ENCODE results near the gene NFIA. TPM values are rescaled to one million over a fixed set of nuclear protein-coding genes. Genes with fewer than 3 reads are reported as not detected.
A peak's percentile ranks its signal among the peaks of the same experiment; 100 is the strongest.

NFIA gene
- total and polyA plus RNA-seq, 2 donors (not counting 1 experiment from before 2014, with no cell fraction given) = 0.28 to 0.54 TPM

DNA sequence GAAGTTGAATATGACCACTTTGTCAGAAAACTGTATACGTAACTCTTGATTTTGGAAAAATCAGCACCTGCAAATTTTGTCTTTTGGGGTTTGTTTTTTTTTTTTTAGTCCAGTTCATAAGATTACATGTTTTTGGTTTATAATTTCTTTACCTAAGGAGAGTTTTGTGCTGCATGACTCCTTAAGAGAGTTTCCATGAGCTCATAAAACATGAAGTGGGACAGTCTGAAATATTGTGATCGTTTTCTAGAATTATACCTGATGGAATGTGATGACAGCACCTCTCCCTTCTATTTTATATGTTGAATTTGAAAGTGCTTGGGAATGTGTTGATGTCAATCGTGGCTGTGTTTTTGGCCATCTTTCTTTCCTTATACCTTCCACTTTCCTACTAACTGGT is 158.5 kb downstream of the NFIA start:
- CTCF ChIA-PET = no interaction called here
- ATAC-seq (ENCODE audit: low read depth) (no peak), DNase-seq (no peak)
- no peak overlapping the region for H3K4me2 ChIP-seq (replicated peaks; ENCODE audit: low read depth, low read length, poor library complexity, severe bottlenecking)
- Mint-ChIP-seq H3K4me3 (no peak overlapping the region), H3K9me3 (ENCODE audit: insufficient read depth) (no peaks in the 10 kb centered on the region), H3K27me3 (peaks cover 4% of the 10 kb centered on the region), H3K27ac (no peak overlapping the region), H3K4me1 (no peaks in the 10 kb centered on the region)
- H3K36me3 ChIP-seq (replicated peaks in 1 of 2; ENCODE audit: control extremely low read depth in 1 of 2, control insufficient read depth in 1 of 2, extremely low read depth in 1 of 2, insufficient read depth in 2 of 2, low read length in 1 of 2) = no peaks in the 10 kb centered on the region
- intact Hi-C loops (cut with micrococcal nuclease) = no loop called here
- no peaks in the 10 kb centered on the region for H3K4me1 ChIP-seq (ENCODE audit: control insufficient read depth in 2 of 2, insufficient read depth in 2 of 2, low read length in 2 of 2)
- no peaks in the 10 kb centered on the region for H4K20me1 ChIP-seq (ENCODE audit: control insufficient read depth, insufficient read depth, low read length, poor library complexity, severe bottlenecking)
- WGBS (ENCODE audit: insufficient coverage) = no CpG with 5 or more reads among the region's 3 CpGs
- no peak overlapping the region for H2AFZ ChIP-seq (ENCODE audit: insufficient read depth, low read depth, low read length, poor library complexity, severe bottlenecking)
- no peaks in the 10 kb centered on the region for H3K9me3 ChIP-seq (ENCODE audit: control extremely low read depth in 1 of 3, control insufficient read depth in 2 of 3, insufficient read depth in 1 of 3, low read length in 2 of 3)
- H3K27ac ChIP-seq (ENCODE audit: low read length in 2 of 2) = no peak overlapping the region
- H3K4me3 ChIP-seq (ENCODE audit: control extremely low read depth in 1 of 5, extremely low read depth in 1 of 5, insufficient read depth in 1 of 5, low read depth in 2 of 5, low read length in 4 of 5) = no peak overlapping the region
- H3K27me3 ChIP-seq (replicated peaks in 1 of 4; ENCODE audit: control extremely low read depth in 1 of 4, control insufficient read depth in 3 of 4, insufficient read depth in 4 of 4, low read length in 3 of 4) = no peaks in the 10 kb centered on the region
- POLR2A ChIA-PET = no interaction called here
- no peak for TF ChIP-seq CTCF (IDR thresholded peaks at IDR 0.05)
- no peak for TF ChIP-seq EZH2 (IDR thresholded peaks at IDR 0.05; ENCODE audit: borderline replicate concordance, insufficient read depth, low read depth, low read length, poor library complexity, severe bottlenecking)
- no peak overlapping the region for H3K9ac ChIP-seq (ENCODE audit: low read length)
- H3K79me2 ChIP-seq (ENCODE audit: control insufficient read depth, insufficient read depth, low read length) = no peaks in the 10 kb centered on the region

DNA sequence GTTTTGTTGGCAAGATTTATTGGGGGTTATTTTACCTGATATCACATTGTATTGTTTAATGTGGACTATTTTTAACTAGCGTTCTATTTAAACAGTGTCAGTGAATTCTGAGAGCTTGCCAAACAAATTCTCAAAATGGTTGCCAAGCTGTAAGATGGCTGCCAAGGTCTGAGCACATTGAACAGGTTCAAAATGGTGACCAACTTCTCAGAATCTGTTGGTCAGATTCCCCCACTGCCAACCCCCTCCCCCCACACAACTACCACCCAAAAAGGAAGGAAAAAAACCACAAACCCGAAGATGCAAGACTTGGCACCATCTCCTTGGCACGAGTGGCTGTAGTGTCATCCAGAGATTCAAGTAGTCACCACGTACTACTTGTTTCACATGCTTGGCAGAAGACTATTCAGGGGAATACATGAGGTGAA is 159.1 kb downstream of the NFIA start:
- no peaks in the 10 kb centered on the region for H3K4me1 Mint-ChIP-seq
- H3K4me3 ChIP-seq (ENCODE audit: control extremely low read depth in 1 of 5, extremely low read depth in 1 of 5, insufficient read depth in 1 of 5, low read depth in 2 of 5, low read length in 4 of 5) = no peak overlapping the region
- ChIA-PET CTCF (no interaction called here), POLR2A (no interaction called here)
- H3K4me3 Mint-ChIP-seq = no peak overlapping the region
- H3K4me1 ChIP-seq (ENCODE audit: control insufficient read depth in 2 of 2, insufficient read depth in 2 of 2, low read length in 2 of 2) = no peaks in the 10 kb centered on the region
- H3K36me3 ChIP-seq (replicated peaks in 1 of 2; ENCODE audit: control extremely low read depth in 1 of 2, control insufficient read depth in 1 of 2, extremely low read depth in 1 of 2, insufficient read depth in 2 of 2, low read length in 1 of 2) = no peaks in the 10 kb centered on the region
- intact Hi-C loops (cut with micrococcal nuclease) = no loop called here
- no peaks in the 10 kb centered on the region for H3K9me3 Mint-ChIP-seq (ENCODE audit: insufficient read depth)
- no peak overlapping the region for H3K9ac ChIP-seq (ENCODE audit: low read length)
- no peaks in the 10 kb centered on the region for H3K27me3 ChIP-seq (replicated peaks in 1 of 4; ENCODE audit: control extremely low read depth in 1 of 4, control insufficient read depth in 3 of 4, insufficient read depth in 4 of 4, low read length in 3 of 4)
- no peaks in the 10 kb centered on the region for H3K79me2 ChIP-seq (ENCODE audit: control insufficient read depth, insufficient read depth, low read length)
- H3K27me3 Mint-ChIP-seq = peaks cover 4% of the 10 kb centered on the region
- H3K9me3 ChIP-seq (ENCODE audit: control extremely low read depth in 1 of 3, control insufficient read depth in 2 of 3, insufficient read depth in 1 of 3, low read length in 2 of 3) = no peaks in the 10 kb centered on the region
- H3K27ac Mint-ChIP-seq = no peak overlapping the region
- ATAC-seq (ENCODE audit: low read depth) (no peak), DNase-seq (no peak)
- TF ChIP-seq CTCF (IDR thresholded peaks at IDR 0.05) (no peak), EZH2 (IDR thresholded peaks at IDR 0.05; ENCODE audit: borderline replicate concordance, insufficient read depth, low read depth, low read length, poor library complexity, severe bottlenecking) (no peak)
- H2AFZ ChIP-seq (ENCODE audit: insufficient read depth, low read depth, low read length, poor library complexity, severe bottlenecking) = peak overlapping the region; percentile 0
- no peak overlapping the region for H3K4me2 ChIP-seq (replicated peaks; ENCODE audit: low read depth, low read length, poor library complexity, severe bottlenecking)
- H3K27ac ChIP-seq (ENCODE audit: low read length in 2 of 2) = no peak overlapping the region
- 13% methylated on average over 1 of the region's 4 CpGs for WGBS (ENCODE audit: insufficient coverage)
- no peaks in the 10 kb centered on the region for H4K20me1 ChIP-seq (ENCODE audit: control insufficient read depth, insufficient read depth, low read length, poor library complexity, severe bottlenecking)

Data from B cell (primary cell).